Sigmoid colon (tissue), 7 donors: ENCODE measurements around the gene CLIC5. TPM values are rescaled to one million over a fixed set of nuclear protein-coding genes. Genes with fewer than 3 reads are reported as not detected.

ENCODE experiments used
- DNase-seq: peaks from one replicate; pipeline ENCODE4 v3.0.0-alpha.2; 2019
- H3K27ac ChIP-seq, 4 donors: fragments of 200-600 bp; sonication (generic); one replicate each; pipeline ENCODE4 v1.5.1; 2016 to 2019; ENCODE audit warnings: mild to moderate bottlenecking in 1 of 4
- H3K27me3 ChIP-seq, 3 donors: fragments of 200-600 bp; sonication (generic); one replicate each; pipeline ENCODE4 v1.5.1; 2019; ENCODE audit warnings: mild to moderate bottlenecking in 1 of 3
- H3K36me3 ChIP-seq, 4 donors: fragments of 200-600 bp; sonication (generic); one replicate each; pipeline ENCODE4 v1.5.1; 2016 to 2019
- H3K4me1 ChIP-seq, 4 donors: fragments of 200-600 bp; sonication (generic); one replicate each; pipeline ENCODE4 v1.5.1; 2017 to 2019
- H3K4me3 ChIP-seq, 4 donors: fragments of 200-600 bp; sonication (generic); one replicate each; pipeline ENCODE4 v1.5.1; 2017 to 2019; ENCODE audit warnings: mild to moderate bottlenecking in 2 of 4, moderate library complexity in 1 of 4
- H3K9me3 ChIP-seq, 4 donors: fragments of 200-600 bp in 3 of 4; sonication (generic) in 3 of 4; one replicate each; pipeline versions ENCODE4 v1.5.1 to v1.6.1; 2013 to 2019
- CTCF ChIP-seq, 4 experiments: fragments of 450-650 bp in 3 of 4; fragments of 200-600 bp in 1 of 4; IDR thresholded peaks; one replicate each; pipeline ENCODE4 v1.5.1; 2016 to 2019; ENCODE audit warnings: antibody characterized with exemption in 4 of 4, mild to moderate bottlenecking in 3 of 4, moderate library complexity in 2 of 4
- EP300 ChIP-seq, 4 donors: sonication (generic); formaldehyde crosslinking; IDR thresholded peaks; one replicate each; pipeline ENCODE4 v1.6.1; 2017; ENCODE audit warnings: antibody characterized with exemption in 4 of 4
- POLR2A ChIP-seq, 2 donors: fragments of 450-650 bp; IDR thresholded peaks; one replicate each; pipeline ENCODE4 v1.6.1; 2016; ENCODE audit warnings: antibody characterized with exemption in 2 of 2, mild to moderate bottlenecking in 2 of 2, moderate library complexity in 2 of 2
- POLR2AphosphoS5 ChIP-seq, 4 donors: sonication (generic); formaldehyde crosslinking; IDR thresholded peaks; one replicate each; pipeline ENCODE4 v1.6.1; 2017; ENCODE audit warnings: antibody characterized with exemption in 4 of 4
- WGBS, 2 donors: extraction: QIAGEN DNeasy Blood & Tissue Kit; methylation state at CpG; one replicate each; pipeline ENCODE4 v1.1.7; 2013; 5-methylcytosine and 5-hydroxymethylcytosine counted together
- intact Hi-C: fragments of 100-400 bp; cut with DNase I; formaldehyde crosslinking; loops from one replicate; pipeline ENCODE4 v1.15.1; 2023
- polyA plus RNA-seq, 3 donors: library from polyadenylated mRNA; stranded (reverse); fragments of 200-250 nt; gene quantifications; one replicate each; pipeline ENCODE4 v1.2.3, GENCODE V29; 2013
- total RNA-seq, 4 donors: library from RNA; depleted of rRNA; stranded (reverse); fragments of >200 nt; gene quantifications; one replicate each; pipeline ENCODE4 v1.1.0, GENCODE V29; 2016
- donor health status: healthy with polysubstance abuse.
- donor health status: Bipolar disorder and iron deficiency.
- donor health status: healthy.

Gene CLIC5
- total and polyA plus RNA-seq, 7 donors: 1.8 to 77.0 (median 3.5) TPM

GRCh38 chr6:45844986-45845385 lies 170.7 kb downstream of the CLIC5 start:
- Histone ChIP-seq H3K4me1 (no peaks in the 10 kb centered on the region), H3K4me3 (no peak overlapping the region), H3K27ac (no peak overlapping the region), H3K9me3 (no peaks in the 10 kb centered on the region), H3K36me3 (no peaks in the 10 kb centered on the region), H3K27me3 (no peaks in the 10 kb centered on the region)
- no peak for TF ChIP-seq POLR2A (IDR thresholded peaks at IDR 0.05)
- TF ChIP-seq EP300 (IDR thresholded peaks at IDR 0.05): no peak
- TF ChIP-seq POLR2AphosphoS5 (IDR thresholded peaks at IDR 0.05): no peak
- DNase-seq: no peak
- intact Hi-C loops: no loop called here
- 84 to 97% methylated on average over 8 of the region's 8 CpGs for WGBS, 2 donors

DNA sequence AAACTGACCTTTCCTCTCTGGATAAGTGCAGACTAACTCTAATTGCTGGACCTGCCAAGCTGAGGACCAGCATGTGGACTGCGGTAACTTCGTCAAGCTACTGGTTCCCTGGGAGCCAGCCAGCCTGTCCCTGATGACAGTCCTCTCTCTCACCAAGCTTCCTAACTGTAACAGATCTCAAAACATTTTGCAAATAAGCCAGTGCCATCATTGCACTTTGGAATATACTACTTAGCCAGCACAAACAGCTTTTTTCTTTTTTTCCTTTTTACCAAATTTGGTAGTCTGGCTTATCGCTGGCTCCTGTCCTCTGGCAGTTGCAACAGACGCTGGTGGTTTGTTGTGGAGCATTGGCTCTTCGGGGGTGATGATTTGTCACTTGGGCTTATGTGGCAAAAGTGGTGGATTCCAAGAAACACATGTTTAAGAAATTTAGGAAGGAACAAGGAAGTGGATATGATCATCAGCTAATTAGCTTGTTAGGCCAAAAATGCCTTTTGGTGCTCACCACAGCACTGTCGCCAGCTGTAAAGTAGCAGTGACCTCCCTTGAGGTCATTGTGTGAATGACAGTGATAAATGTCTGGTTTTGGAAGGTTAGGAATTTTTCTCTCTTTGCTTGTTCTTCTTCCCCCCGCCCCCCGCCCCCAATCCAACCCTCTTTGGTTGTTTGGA lies 171.7 kb downstream of the CLIC5 start:
- Histone ChIP-seq H3K36me3 (no peaks in the 10 kb centered on the region), H3K9me3 (no peaks in the 10 kb centered on the region), H3K4me1 (no peaks in the 10 kb centered on the region), H3K4me3 (no peak overlapping the region), H3K27ac (no peak overlapping the region), H3K27me3 (no peaks in the 10 kb centered on the region)
- no peak for DNase-seq
- 75 to 82% methylated on average over 8 of the region's 8 CpGs for WGBS, 2 donors
- TF ChIP-seq POLR2AphosphoS5 (IDR thresholded peaks at IDR 0.05) (no peak), CTCF (IDR thresholded peaks at IDR 0.05) (no peak), POLR2A (IDR thresholded peaks at IDR 0.05) (no peak), EP300 (IDR thresholded peaks at IDR 0.05) (no peak)
- intact Hi-C loops: no loop called here

DNA sequence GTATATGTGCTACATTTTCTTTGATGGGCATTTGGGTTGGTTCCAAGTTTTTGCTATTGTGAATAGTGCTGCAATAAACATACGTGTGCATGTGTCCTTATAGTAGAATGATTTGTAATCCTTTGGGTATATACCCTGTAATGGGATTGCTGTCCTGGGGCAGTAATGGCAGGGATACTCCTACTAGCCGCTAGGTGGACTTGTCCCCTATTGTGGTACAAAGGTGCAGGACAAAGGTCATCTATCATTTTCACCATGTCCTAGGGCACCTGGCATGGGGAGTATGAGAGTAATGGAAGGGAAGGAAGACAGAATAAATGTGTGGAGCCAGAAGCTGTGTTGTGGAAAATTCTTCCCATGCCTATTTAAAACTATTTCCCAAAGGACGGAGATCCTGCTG lies 174.6 kb downstream of the CLIC5 start:
- no peaks in the 10 kb centered on the region for H3K27me3 ChIP-seq
- no peak overlapping the region for H3K4me3 ChIP-seq
- no peak overlapping the region for H3K27ac ChIP-seq
- TF ChIP-seq EP300 (IDR thresholded peaks at IDR 0.05) (no peak), POLR2AphosphoS5 (IDR thresholded peaks at IDR 0.05) (no peak), POLR2A (IDR thresholded peaks at IDR 0.05) (no peak), CTCF (IDR thresholded peaks at IDR 0.05) (no peak)
- WGBS, 2 donors: 73 to 84% methylated on average over 3 of the region's 3 CpGs
- no peak for DNase-seq
- intact Hi-C loops: no loop called here
- no peaks in the 10 kb centered on the region for H3K9me3 ChIP-seq
- H3K36me3 ChIP-seq: no peaks in the 10 kb centered on the region
- H3K4me1 ChIP-seq: no peaks in the 10 kb centered on the region

DNA sequence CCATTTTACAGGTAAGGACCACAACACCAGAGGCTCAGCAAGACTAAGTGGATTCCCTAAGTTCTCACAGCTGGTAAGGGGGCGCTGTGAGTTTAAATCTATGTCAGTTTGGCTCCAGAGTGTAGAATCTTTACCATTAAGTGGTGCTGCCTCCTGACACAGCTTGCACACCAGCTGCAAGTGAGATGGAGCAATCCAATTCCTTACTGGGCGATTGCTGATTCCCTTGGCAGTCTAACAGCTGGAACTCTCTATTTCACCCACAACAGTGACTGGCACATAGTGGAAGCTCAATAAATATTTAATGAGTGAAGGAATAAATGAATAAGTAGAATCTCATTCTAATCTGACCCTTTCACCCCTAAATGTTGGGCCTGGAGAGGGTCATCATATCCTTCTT lies 176.7 kb downstream of the CLIC5 start:
- Histone ChIP-seq H3K4me3 (no peak overlapping the region), H3K9me3 (no peaks in the 10 kb centered on the region), H3K27me3 (no peaks in the 10 kb centered on the region), H3K27ac (no peak overlapping the region), H3K4me1 (no peaks in the 10 kb centered on the region), H3K36me3 (no peaks in the 10 kb centered on the region)
- TF ChIP-seq POLR2A (IDR thresholded peaks at IDR 0.05): no peak
- TF ChIP-seq CTCF (IDR thresholded peaks at IDR 0.05): no peak
- TF ChIP-seq EP300 (IDR thresholded peaks at IDR 0.05): no peak
- no peak for TF ChIP-seq POLR2AphosphoS5 (IDR thresholded peaks at IDR 0.05)
- no peak for DNase-seq
- intact Hi-C loops: no loop called here
- 73 to 92% methylated on average over 2 of the region's 2 CpGs for WGBS, 2 donors

DNA sequence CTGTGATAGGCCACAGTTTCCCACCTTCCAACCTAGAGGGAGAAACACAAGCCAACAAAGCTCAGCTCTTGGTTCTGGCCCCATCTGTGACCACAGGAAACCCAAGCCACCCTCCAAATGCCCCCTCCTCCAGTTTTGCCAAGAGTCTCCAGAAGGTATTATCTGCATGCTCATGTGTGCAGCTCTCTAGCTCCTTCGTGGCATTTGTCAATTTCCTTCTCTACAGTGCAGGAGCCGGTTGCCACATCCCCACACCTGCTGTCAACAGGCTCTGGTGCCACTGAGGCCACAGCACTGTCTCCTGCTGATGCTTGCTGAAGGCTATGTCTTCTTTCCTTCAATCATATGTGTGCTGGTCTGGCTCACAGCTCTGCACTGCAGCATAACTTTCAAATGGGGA lies 177.2 kb downstream of the CLIC5 start:
- Histone ChIP-seq H3K36me3 (no peaks in the 10 kb centered on the region), H3K27ac (no peak overlapping the region), H3K4me1 (no peaks in the 10 kb centered on the region), H3K27me3 (no peaks in the 10 kb centered on the region), H3K9me3 (no peaks in the 10 kb centered on the region), H3K4me3 (no peak overlapping the region)
- intact Hi-C loops: no loop called here
- no peak for DNase-seq
- 57 to 77% methylated on average over 2 of the region's 2 CpGs for WGBS, 2 donors
- TF ChIP-seq POLR2A (IDR thresholded peaks at IDR 0.05) (no peak), CTCF (IDR thresholded peaks at IDR 0.05) (no peak), EP300 (IDR thresholded peaks at IDR 0.05) (no peak)
